RWPE2 (cell line): ENCODE results near the gene DRD3.

Experiments used
- ATAC-seq: fragments of 200-7000 bp; cut with Tn5 transposase; 3 replicates; pipeline ENCODE4 v1.9.1; 2021; ENCODE audit warnings: low read depth
- DNase-seq: peaks from one replicate; pipeline ENCODE4 v3.0.0-alpha.2; 2020; ENCODE audit warnings: low spot score
- H3K27ac ChIP-seq: fragments of 450-650 bp; 2 replicates; pipeline ENCODE4 v1.5.1; 2017; ENCODE audit warnings: mild to moderate bottlenecking; ENCODE audit not compliant: poor library complexity, severe bottlenecking
- H3K27me3 ChIP-seq: fragments of 250-450 bp; sonication (Bioruptor Pico); 2 replicates; pipeline ENCODE4 v1.5.1; 2021; ENCODE audit warnings: mild to moderate bottlenecking, moderate library complexity; ENCODE audit not compliant: insufficient read depth, poor library complexity, severe bottlenecking
- H3K36me3 ChIP-seq: fragments of 250-450 bp; sonication (Bioruptor Pico); 2 replicates; pipeline ENCODE4 v1.5.1; 2020; ENCODE audit warnings: low read depth, mild to moderate bottlenecking, moderate library complexity
- H3K4me1 ChIP-seq: fragments of 250-450 bp; sonication (Bioruptor Pico); 2 replicates; pipeline ENCODE4 v1.5.1; 2021; ENCODE audit warnings: mild to moderate bottlenecking, moderate library complexity; ENCODE audit not compliant: insufficient read depth, poor library complexity, severe bottlenecking
- H3K4me3 ChIP-seq: fragments of 250-450 bp; sonication (Bioruptor Pico); 2 replicates; pipeline ENCODE4 v1.5.1; 2021; ENCODE audit warnings: mild to moderate bottlenecking, moderate library complexity; ENCODE audit not compliant: severe bottlenecking
- H3K9me3 ChIP-seq: fragments of 250-450 bp; sonication (Bioruptor Pico); 2 replicates; pipeline ENCODE4 v1.5.1; 2021; ENCODE audit warnings: mild to moderate bottlenecking, moderate library complexity; ENCODE audit not compliant: severe bottlenecking
- TF ChIP-seq, protein P1 (sequence below): fragments of 450-650 bp; IDR thresholded peaks from one replicate; pipeline ENCODE4 v1.5.1; 2017; ENCODE audit warnings: mild to moderate bottlenecking, moderate library complexity; ENCODE audit not compliant: poor library complexity, severe bottlenecking

DRD3 gene

DNA sequence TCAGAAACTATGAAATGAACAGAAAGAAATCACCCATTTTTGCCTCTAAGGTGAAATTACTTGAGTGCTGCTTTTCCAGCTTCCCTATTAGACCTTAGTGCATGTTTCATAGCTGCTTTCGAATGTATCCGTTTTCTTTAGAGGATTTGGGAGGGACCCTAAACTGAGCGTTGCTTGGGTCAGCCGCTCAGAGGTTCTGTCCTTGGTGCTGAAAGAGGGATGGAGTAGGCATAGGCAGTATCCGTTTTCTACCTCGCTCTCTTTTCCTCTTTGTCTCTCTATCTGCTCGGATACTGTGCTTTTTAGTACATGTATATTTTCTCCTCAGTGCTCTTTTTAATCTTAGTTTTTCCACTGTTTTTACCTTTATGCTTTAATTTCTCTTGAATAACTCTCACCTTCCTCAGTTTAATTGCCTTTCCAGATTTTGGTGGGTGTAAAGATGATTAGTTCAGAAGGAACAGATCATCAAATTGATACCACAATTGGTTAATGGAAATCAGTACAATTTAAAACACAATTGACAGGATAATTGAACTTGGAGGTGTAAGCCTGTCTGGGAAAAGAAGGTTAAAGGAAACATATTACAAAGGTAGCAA is at the start of gene DRD3:
Gene DRD3 (minus strand): TSS at position 283 of the 599 bp plus-strand sequence. CDS start 7,060 bp downstream, outside the sequence.
- Histone ChIP-seq H3K4me3 (no peak within 1 kb of the TSS), H3K27me3 (no peaks in the 10 kb centered on the region), H3K9me3 (no peaks in the 10 kb centered on the region), H3K4me1 (no peaks in the 10 kb centered on the region), H3K27ac (no peak within 1 kb of the TSS), H3K36me3 (no peaks in the 10 kb centered on the region)
- TF ChIP-seq, protein P1, sequence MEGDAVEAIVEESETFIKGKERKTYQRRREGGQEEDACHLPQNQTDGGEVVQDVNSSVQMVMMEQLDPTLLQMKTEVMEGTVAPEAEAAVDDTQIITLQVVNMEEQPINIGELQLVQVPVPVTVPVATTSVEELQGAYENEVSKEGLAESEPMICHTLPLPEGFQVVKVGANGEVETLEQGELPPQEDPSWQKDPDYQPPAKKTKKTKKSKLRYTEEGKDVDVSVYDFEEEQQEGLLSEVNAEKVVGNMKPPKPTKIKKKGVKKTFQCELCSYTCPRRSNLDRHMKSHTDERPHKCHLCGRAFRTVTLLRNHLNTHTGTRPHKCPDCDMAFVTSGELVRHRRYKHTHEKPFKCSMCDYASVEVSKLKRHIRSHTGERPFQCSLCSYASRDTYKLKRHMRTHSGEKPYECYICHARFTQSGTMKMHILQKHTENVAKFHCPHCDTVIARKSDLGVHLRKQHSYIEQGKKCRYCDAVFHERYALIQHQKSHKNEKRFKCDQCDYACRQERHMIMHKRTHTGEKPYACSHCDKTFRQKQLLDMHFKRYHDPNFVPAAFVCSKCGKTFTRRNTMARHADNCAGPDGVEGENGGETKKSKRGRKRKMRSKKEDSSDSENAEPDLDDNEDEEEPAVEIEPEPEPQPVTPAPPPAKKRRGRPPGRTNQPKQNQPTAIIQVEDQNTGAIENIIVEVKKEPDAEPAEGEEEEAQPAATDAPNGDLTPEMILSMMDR: no peak
- ATAC-seq (peak; percentile 54; the same call in 2 of the 3 replicates), DNase-seq (no peak)

DNA sequence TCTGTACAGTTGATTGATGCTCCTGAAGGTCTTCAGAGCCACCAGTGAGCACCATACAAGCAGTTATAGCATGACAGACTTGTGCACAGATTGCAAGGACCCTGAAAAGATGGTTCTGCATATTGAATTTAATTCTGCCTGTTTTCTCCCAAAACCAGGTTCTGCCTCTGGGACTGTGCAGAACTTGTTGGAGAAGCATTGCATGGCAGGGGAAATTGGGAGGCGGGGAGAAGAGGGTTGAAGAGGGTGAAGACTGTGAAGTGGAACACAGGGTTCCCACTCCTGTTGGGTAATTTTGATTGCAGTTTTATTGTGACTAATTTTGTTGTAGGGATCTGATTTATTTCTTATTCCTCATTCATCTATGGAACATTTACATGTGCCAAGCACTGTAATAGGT is 48.2 kb upstream of the DRD3 start:
- TF ChIP-seq, protein P1: no peak
- ATAC-seq (no peak), DNase-seq (no peak)
- Histone ChIP-seq H3K9me3 (no peaks in the 10 kb centered on the region), H3K4me1 (no peaks in the 10 kb centered on the region), H3K27ac (no peak overlapping the region), H3K27me3 (no peaks in the 10 kb centered on the region), H3K4me3 (no peak overlapping the region), H3K36me3 (no peaks in the 10 kb centered on the region)

DNA sequence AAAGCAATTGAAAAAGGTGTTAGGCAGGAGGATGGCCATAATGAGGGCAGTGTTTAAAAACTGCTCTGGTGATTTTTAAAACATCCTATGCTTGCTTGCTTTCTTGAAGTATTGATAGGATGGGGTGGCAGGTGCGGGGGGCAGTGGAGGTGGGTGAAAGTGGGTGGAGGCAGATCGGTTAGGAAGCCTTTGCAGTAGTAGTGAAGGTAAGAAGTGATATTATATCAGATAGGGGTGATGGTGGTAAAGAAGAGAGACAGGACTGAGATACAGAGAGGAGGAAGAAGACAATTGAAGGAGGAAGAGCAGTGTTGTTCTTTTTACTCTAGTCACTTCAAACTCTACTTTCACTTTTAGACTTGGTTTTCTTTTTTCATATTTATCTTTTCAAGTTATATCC is 47.5 kb upstream of the DRD3 start:
- Histone ChIP-seq H3K27ac (no peak overlapping the region), H3K36me3 (no peaks in the 10 kb centered on the region), H3K4me1 (no peaks in the 10 kb centered on the region), H3K9me3 (no peaks in the 10 kb centered on the region), H3K27me3 (no peaks in the 10 kb centered on the region), H3K4me3 (no peak overlapping the region)
- DNase-seq (no peak), ATAC-seq (no peak)
- TF ChIP-seq, protein P1: no peak

DNA sequence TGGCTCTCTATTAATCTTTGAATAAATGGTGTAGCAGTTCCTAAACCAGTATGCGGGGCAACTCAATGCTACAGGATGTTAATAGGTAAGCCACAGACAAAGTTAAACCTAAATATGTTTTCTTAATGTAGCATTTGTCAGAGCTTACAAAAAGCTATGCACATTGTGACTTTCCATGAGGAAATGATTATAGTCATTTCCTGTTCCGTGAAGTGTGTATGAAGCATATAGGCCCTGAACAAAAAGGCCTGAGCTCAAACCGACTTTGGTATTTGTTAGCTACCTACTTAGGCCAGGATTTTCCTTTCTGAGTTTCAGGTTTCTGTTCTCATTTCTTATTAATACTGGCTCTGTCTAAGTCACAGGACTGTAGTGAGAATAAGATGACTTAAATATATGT is 44.3 kb upstream of the DRD3 start:
- Histone ChIP-seq H3K36me3 (no peaks in the 10 kb centered on the region), H3K27ac (no peak overlapping the region), H3K4me1 (no peaks in the 10 kb centered on the region), H3K4me3 (no peak overlapping the region), H3K9me3 (no peaks in the 10 kb centered on the region), H3K27me3 (no peaks in the 10 kb centered on the region)
- ATAC-seq (no peak), DNase-seq (no peak)
- TF ChIP-seq, protein P1: no peak

DNA sequence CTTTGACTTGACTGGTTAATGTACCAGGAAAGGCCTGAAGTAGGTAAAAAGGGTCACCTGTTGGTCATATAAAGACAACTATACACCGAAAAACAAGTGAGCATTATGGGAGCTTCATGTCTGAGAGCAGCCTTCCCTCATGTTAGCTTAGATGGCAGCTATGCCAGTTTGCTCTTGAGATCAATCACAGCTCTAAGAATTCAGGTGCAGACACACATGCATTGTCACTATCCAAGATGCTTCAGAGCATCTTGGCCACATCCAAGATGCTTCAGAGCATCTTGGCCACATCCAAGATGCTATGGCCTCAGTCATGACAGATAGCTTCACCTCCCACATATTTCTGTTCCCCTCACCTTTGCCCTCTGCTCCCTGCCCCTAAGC is 43.0 kb upstream of the DRD3 start:
- no peak overlapping the region for H3K4me3 ChIP-seq
- H3K4me1 ChIP-seq: no peaks in the 10 kb centered on the region
- TF ChIP-seq, protein P1: no peak
- no peaks in the 10 kb centered on the region for H3K36me3 ChIP-seq
- no peaks in the 10 kb centered on the region for H3K27me3 ChIP-seq
- ATAC-seq (no peak), DNase-seq (no peak)
- H3K9me3 ChIP-seq: no peaks in the 10 kb centered on the region
- no peak overlapping the region for H3K27ac ChIP-seq
